K562 (cell line): ENCODE results near the gene EIF2S2. TPM values are rescaled to one million over a fixed set of nuclear protein-coding genes. Genes with fewer than 3 reads are reported as not detected.
A peak's percentile ranks its signal among the peaks of the same experiment; 100 is the strongest.

ENCODE experiments used
- ATAC-seq: fragments of 200-7000 bp; cut with Tn5 transposase; 3 replicates; pipeline ENCODE4 v1.9.1; 2020; ENCODE audit warnings: moderate library complexity
- BruUV-seq: library from RNA; stranded (reverse); fragments of 400-500 nt; replicated peaks from 2 replicates; lab custom pipeline; 2021; lab: Mats Ljungman, UMichigan
- CTCF ChIA-PET: fragments of 300-600 bp; formaldehyde crosslinking; extraction: SDS; loops from one replicate; lab custom pipeline; 2021; ENCODE audit warnings: low intra/inter-chr PET ratio; lab: Yijun Ruan, JAX
- POLR2A ChIA-PET: fragments of 300-600, 350-650 bp; sonication (Branson Sonifier 250); formaldehyde crosslinking; extraction: SDS; loops from one replicate; lab custom pipeline; 2021; ENCODE audit warnings: antibody characterized with exemption, inconsistent platforms; lab: Yijun Ruan, JAX
- DNase-seq, 4 experiments: peaks; one replicate each; pipeline versions ENCODE4 v3.0.0 to v3.0.0-alpha.2; 2011 to 2018; ENCODE audit warnings: low spot score in 3 of 4, mixed read lengths in 3 of 4; ENCODE audit errors: extremely low read depth in 1 of 4
- FAIRE-seq: peaks from 2 replicates; lab custom pipeline; 2011; peaks lifted over from hg19 to GRCh38; lab: Jason Lieb, UNC
- H2AFZ ChIP-seq: 2 replicates; pipeline ENCODE4 v1.6.0; 2011; ENCODE audit warnings: low read depth, low read length, control low read depth, inconsistent platforms
- H3K27ac ChIP-seq: fragments of 200-600 bp; 3 replicates; pipeline ENCODE4 v1.8.0; 2011; ENCODE audit warnings: low read depth, mild to moderate bottlenecking, control low read depth, inconsistent platforms, low read length, moderate library complexity, mixed read lengths; ENCODE audit errors: extremely low read depth
- H3K27me3 ChIP-seq, 2 experiments: fragments of 300-600 bp in 1 of 2; 2 replicates in 1 of 2; 3 replicates in 1 of 2; pipeline versions ENCODE4 v1.6.0 to v1.8.0; 2011; ENCODE audit warnings: inconsistent platforms in 2 of 2, low read length in 2 of 2, mild to moderate bottlenecking in 1 of 2, mixed read lengths in 1 of 2, moderate library complexity in 1 of 2; ENCODE audit not compliant: control insufficient read depth in 2 of 2, insufficient read depth in 2 of 2
- H3K36me3 ChIP-seq: fragments of 300-600 bp; 3 replicates; pipeline ENCODE4 v1.8.0; 2011; ENCODE audit warnings: mild to moderate bottlenecking, low read length, inconsistent platforms; ENCODE audit not compliant: control insufficient read depth, insufficient read depth
- H3K4me1 ChIP-seq, 2 experiments: fragments of 200-600 bp in 1 of 2; replicated peaks in 1 of 2; 2 replicates in 1 of 2; 3 replicates in 1 of 2; pipeline versions ENCODE4 v1.5.1 to v1.8.0; 2011; ENCODE audit warnings: inconsistent platforms in 2 of 2, low read length in 2 of 2, mild to moderate bottlenecking in 1 of 2, mixed read lengths in 1 of 2, moderate library complexity in 1 of 2; ENCODE audit not compliant: control insufficient read depth in 2 of 2, insufficient read depth in 2 of 2
- H3K4me2 ChIP-seq: 2 replicates; pipeline ENCODE4 v1.6.1; 2011; ENCODE audit warnings: low read length, control low read depth, inconsistent platforms, mixed read lengths; ENCODE audit not compliant: insufficient read depth
- H3K4me3 ChIP-seq: fragments of 200-600 bp; sonication (generic), shearing (Covaris generic); 2 replicates; pipeline ENCODE4 v1.5.1; 2016; ENCODE audit warnings: control low read depth, inconsistent platforms
- H3K79me2 ChIP-seq: fragments of 200-600 bp; 3 replicates; pipeline ENCODE4 v1.8.0; 2011; ENCODE audit warnings: low read length, inconsistent platforms; ENCODE audit not compliant: control insufficient read depth, insufficient read depth
- H3K9ac ChIP-seq, 2 experiments: 2 replicates each; pipeline versions ENCODE4 v1.6.0 to v1.6.1; 2011; ENCODE audit warnings: low read depth in 2 of 2, low read length in 2 of 2, control low read depth in 1 of 2, inconsistent platforms in 1 of 2, mild to moderate bottlenecking in 1 of 2, mixed read lengths in 1 of 2; ENCODE audit not compliant: insufficient read depth in 1 of 2
- H3K9me1 ChIP-seq: one replicate; pipeline ENCODE4 v1.6.0; 2011; ENCODE audit warnings: inconsistent platforms, mild to moderate bottlenecking, low read length, moderate library complexity; ENCODE audit not compliant: control insufficient read depth, insufficient read depth
- H3K9me3 ChIP-seq: replicated peaks from 2 replicates; pipeline ENCODE4 v1.5.1; 2011; ENCODE audit warnings: low read depth, low read length, inconsistent platforms; ENCODE audit not compliant: control insufficient read depth, insufficient read depth
- H4K20me1 ChIP-seq: replicated peaks from 2 replicates; pipeline ENCODE4 v1.6.1; 2011; ENCODE audit warnings: low read length, inconsistent platforms, mixed read lengths; ENCODE audit not compliant: control insufficient read depth, insufficient read depth
- MITF ChIP-seq: IDR thresholded peaks from 2 replicates; pipeline ENCODE4 v1.6.1; 2014; ENCODE audit warnings: antibody characterized with exemption
- MTA3 ChIP-seq: fragments of 450-650 bp; formaldehyde crosslinking; IDR thresholded peaks from 2 replicates; pipeline ENCODE4 v1.6.1; 2017; ENCODE audit warnings: mild to moderate bottlenecking, borderline replicate concordance
- PBX2 ChIP-seq, 2 experiments: IDR thresholded peaks in 1 of 2; conservative IDR thresholded peaks in 1 of 2; 2 replicates each; pipeline ENCODE4 v1.6.1; 2016; ENCODE audit warnings: low read depth in 2 of 2, mild to moderate bottlenecking in 1 of 2, missing compliant biosample characterization in 1 of 2, missing genetic modification characterization in 1 of 2, moderate library complexity in 1 of 2
- POLR2A ChIP-seq: fragments of 450-650 bp; conservative IDR thresholded peaks from 2 replicates; pipeline ENCODE4 v1.6.1; 2016
- POLR2B ChIP-seq: fragments of 450-650 bp; IDR thresholded peaks from 2 replicates; pipeline ENCODE4 v1.6.1; 2018; ENCODE audit warnings: low read depth; ENCODE audit not compliant: partially characterized antibody
- RBM39 ChIP-seq: fragments of 200-400 bp; formaldehyde crosslinking; optimal IDR thresholded peaks from 2 replicates; pipeline ENCODE3; 2018; ENCODE audit warnings: low read depth, low read length
- ZBTB33 ChIP-seq: sonication (generic); formaldehyde crosslinking; IDR thresholded peaks from 2 replicates; pipeline ENCODE4 v1.8.1; 2023; ENCODE audit warnings: mild to moderate bottlenecking, missing genetic modification reagents
- WGBS: fragments of 100-300 bp; shearing (Covaris generic); methylation state at CpG from one replicate; pipeline ENCODE4 v1.1.6; 2016; ENCODE audit warnings: low coverage, mixed read lengths; ENCODE audit not compliant: insufficient coverage; ENCODE audit errors: missing lambda C conversion rate; 5-methylcytosine and 5-hydroxymethylcytosine counted together
- in situ Hi-C: fragments of 300-500 bp; cut with MboI; formaldehyde crosslinking; loops from 4 replicates; pipeline ENCODE4 v1.15.0; 2018; ENCODE audit warnings: inconsistent platforms, mixed read lengths
- intact Hi-C: fragments of 100-400 bp; cut with micrococcal nuclease; formaldehyde crosslinking; loops from 2 replicates; pipeline ENCODE4 v1.14.2; 2022
- polyA plus RNA-seq, 8 experiments: library from polyadenylated mRNA; depleted of rRNA in 4 of 8; stranded (reverse) in 5 of 8; unstranded in 3 of 8; fragments of >200 nt; fragmentation: Nextera tagmentation in 2 of 8; fragmentation: Illumina TruSeq in 1 of 8; extraction: Ambion mirVana in 2 of 8; extraction: Trizol in 1 of 8; gene quantifications; 2 replicates each; pipeline versions ENCODE4 v1.2.1 to v1.2.3, GENCODE V29; 2011 to 2014; ENCODE audit warnings: inconsistent platforms in 1 of 8, missing spikeins in 1 of 8
- total RNA-seq, 7 experiments: library from RNA; depleted of rRNA in 6 of 7; stranded (reverse); fragments of >200 nt in 6 of 7; fragmentation: Illumina TruSeq in 2 of 7; extraction: Trizol in 2 of 7; gene quantifications; 2 replicates each; pipeline versions ENCODE4 v1.2.1 to v1.2.3, GENCODE V29; 2011 to 2021; ENCODE audit warnings: low replicate concordance in 1 of 7

EIF2S2 gene
- total and polyA plus RNA-seq, 9 of the 15 experiments (the other 6 are each of a cell fraction or from before 2014, with no cell fraction given): 79.7 to 220 (median 154) TPM

GRCh38 chr20:34100576-34100975 is 11.5 kb downstream of the EIF2S2 start:
- Histone ChIP-seq H3K4me1 (no peaks in the 10 kb centered on the region), H4K20me1 (peaks cover 8% of the 10 kb centered on the region; the same call in 1 of the 2 replicates), H3K9me1 (no peaks in the 10 kb centered on the region), H3K79me2 (peaks cover 80% of the 10 kb centered on the region), H3K27me3 (no peaks in the 10 kb centered on the region), H3K4me3 (no peak overlapping the region), H3K36me3 (peaks cover 99% of the 10 kb centered on the region), H3K27ac (no peak overlapping the region), H3K4me2 (no peak overlapping the region), H3K9me3 (no peaks in the 10 kb centered on the region), H3K9ac (no peak overlapping the region), H2AFZ (no peak overlapping the region)
- TF ChIP-seq POLR2A (0 out of 2 replicates have a peak, but pooled peaks have one; percentile 3), MITF (no peak), RBM39 (no peak)
- intact Hi-C loops (no loop called here), in situ Hi-C loops (no loop called here)
- FAIRE-seq: no peak
- ChIA-PET POLR2A (interaction anchor here (0.6 to 5.3 kb wide), 9 partner anchors 8 to 111 kb away, joined by 3 to 32 read pairs (median 4); partner anchors contain the start of gene EIF2S2), CTCF (no interaction called here)
- no TSS peak for BruUV-seq
- WGBS: 100% methylated on average over 2 of the region's 3 CpGs
- no peak for ATAC-seq
- DNase-seq: no peak

GRCh38 chr20:34099675-34100074 is 12.4 kb downstream of the EIF2S2 start:
- no peaks in the 10 kb centered on the region for H3K9me3 ChIP-seq
- intact Hi-C loops (no loop called here), in situ Hi-C loops (no loop called here)
- TF ChIP-seq MTA3 (no peak), POLR2A (0 out of 2 replicates have a peak, but pooled peaks have one; percentile 14), POLR2B (peak; percentile 3), ZBTB33 (CRISPR knock-in tag) (no peak), PBX2 (CRISPR knock-in tag; IDR thresholded peaks at IDR 0.05; ENCODE audit: low read depth) (no peak), PBX2 (tag; conservative IDR thresholded peaks at IDR 0.05; ENCODE audit: low read depth) (no peak)
- no peak for FAIRE-seq
- POLR2A ChIA-PET: interaction anchor here (0.9 to 5.3 kb wide), 7 partner anchors 9 to 1017 kb away, joined by 3 to 32 read pairs (median 4); partner anchors contain the start of gene EIF2S2
- no peak overlapping the region for H3K27ac ChIP-seq
- BruUV-seq: no TSS peak
- CTCF ChIA-PET: no interaction called here
- no peak overlapping the region for H2AFZ ChIP-seq
- H3K4me2 ChIP-seq: no peak overlapping the region
- no peak overlapping the region for H3K4me3 ChIP-seq
- WGBS: 97% methylated on average over 5 of the region's 5 CpGs
- H3K27me3 ChIP-seq: no peaks in the 10 kb centered on the region
- H3K36me3 ChIP-seq: peaks cover 99% of the 10 kb centered on the region
- H3K9ac ChIP-seq: no peak overlapping the region
- H3K9me1 ChIP-seq: no peaks in the 10 kb centered on the region
- DNase-seq: no peak
- H3K79me2 ChIP-seq: peaks cover 71% of the 10 kb centered on the region
- no peaks in the 10 kb centered on the region for H3K4me1 ChIP-seq
- H4K20me1 ChIP-seq: peaks cover 4% of the 10 kb centered on the region; the same call in 1 of the 2 replicates
- peak; percentile 27; the same call in 1 of the 3 replicates for ATAC-seq
